Astrocyte (in vitro differentiated cells and primary cell): ENCODE data around the gene ANAPC16. TPM values are rescaled to one million over a fixed set of nuclear protein-coding genes. Genes with fewer than 3 reads are reported as not detected.

ENCODE experiments used
- DNase-seq: peaks from one replicate; pipeline ENCODE4 v3.0.0-alpha.2; 2010; ENCODE audit warnings: low read depth
- FAIRE-seq: peaks from 2 replicates; lab custom pipeline; 2011; peaks lifted over from hg19 to GRCh38; lab: Jason Lieb, UNC
- H2AFZ ChIP-seq: 2 replicates; pipeline ENCODE4 v1.6.0; 2012; ENCODE audit warnings: low read depth, low read length, inconsistent platforms
- H3K27ac ChIP-seq: 2 replicates; pipeline ENCODE4 v1.5.1; 2011; ENCODE audit warnings: low read depth, low read length, inconsistent platforms
- H3K27me3 ChIP-seq: 2 replicates; pipeline ENCODE4 v1.6.0; 2011; ENCODE audit warnings: low read length, inconsistent platforms; ENCODE audit not compliant: insufficient read depth
- H3K36me3 ChIP-seq: 2 replicates; pipeline ENCODE4 v1.5.1; 2011; ENCODE audit warnings: low read length, inconsistent platforms; ENCODE audit not compliant: insufficient read depth
- H3K4me1 ChIP-seq: 2 replicates; pipeline ENCODE4 v1.5.1; 2011; ENCODE audit warnings: low read length, inconsistent platforms; ENCODE audit not compliant: insufficient read depth
- H3K4me2 ChIP-seq: 2 replicates; pipeline ENCODE4 v1.6.0; 2012; ENCODE audit warnings: low read length, inconsistent platforms
- H3K4me3 ChIP-seq: 2 replicates; pipeline ENCODE4 v1.5.1; 2011; ENCODE audit warnings: low read depth, mild to moderate bottlenecking, low read length, inconsistent platforms; ENCODE audit not compliant: insufficient read depth
- H3K79me2 ChIP-seq: 2 replicates; pipeline ENCODE4 v1.6.0; 2012; ENCODE audit warnings: mild to moderate bottlenecking, low read length, inconsistent platforms; ENCODE audit not compliant: insufficient read depth
- H3K9ac ChIP-seq: 2 replicates; pipeline ENCODE4 v1.6.0; 2012; ENCODE audit warnings: mild to moderate bottlenecking, low read length, inconsistent platforms
- H3K9me3 ChIP-seq: 2 replicates; pipeline ENCODE4 v1.5.1; 2012; ENCODE audit warnings: low read depth, mild to moderate bottlenecking, low read length, inconsistent platforms; ENCODE audit not compliant: insufficient read depth
- H4K20me1 ChIP-seq: 2 replicates; pipeline ENCODE4 v1.6.0; 2012; ENCODE audit warnings: low read length, inconsistent platforms; ENCODE audit not compliant: insufficient read depth
- H3K27ac Mint-ChIP-seq: one replicate; pipeline ENCODE4 v1.8.0; 2021; ENCODE audit warnings: mild to moderate bottlenecking, mixed read lengths; ENCODE audit not compliant: unreplicated experiment
- H3K27me3 Mint-ChIP-seq: one replicate; pipeline ENCODE4 v1.8.0; 2021; ENCODE audit warnings: low read depth, mixed read lengths; ENCODE audit not compliant: unreplicated experiment
- H3K36me3 Mint-ChIP-seq: one replicate; pipeline ENCODE4 v1.8.0; 2021; ENCODE audit warnings: low read depth, mixed read lengths; ENCODE audit not compliant: unreplicated experiment
- H3K4me1 Mint-ChIP-seq: one replicate; pipeline ENCODE4 v1.8.0; 2021; ENCODE audit warnings: low read depth, mixed read lengths; ENCODE audit not compliant: unreplicated experiment
- H3K4me3 Mint-ChIP-seq: one replicate; pipeline ENCODE4 v1.8.0; 2021; ENCODE audit warnings: mild to moderate bottlenecking, moderate library complexity, mixed read lengths; ENCODE audit not compliant: unreplicated experiment
- H3K9me3 Mint-ChIP-seq: one replicate; pipeline ENCODE4 v1.8.0; 2021; ENCODE audit warnings: mild to moderate bottlenecking, mixed read lengths; ENCODE audit not compliant: unreplicated experiment
- CTCF ChIP-seq: IDR thresholded peaks from 2 replicates; pipeline ENCODE4 v1.5.1; 2011; ENCODE audit warnings: low read depth, mild to moderate bottlenecking, inconsistent platforms, low read length, moderate library complexity; ENCODE audit not compliant: insufficient read depth
- EZH2 ChIP-seq: IDR thresholded peaks from 2 replicates; pipeline ENCODE4 v1.6.1; 2012; ENCODE audit warnings: mild to moderate bottlenecking, low read length, inconsistent platforms; ENCODE audit not compliant: insufficient read depth
- total RNA-seq: library from RNA; stranded (reverse); gene quantifications from 2 replicates; pipeline ENCODE4 v1.2.1, GENCODE V29; 2021

Gene ANAPC16
- total RNA-seq, 1 donor from 2014 or later, result 47.3 TPM

GRCh38 chr10:72283131-72283530, 67.3 kb downstream of the ANAPC16 start:
- Histone ChIP-seq H2AFZ (no peak overlapping the region), H4K20me1 (no peaks in the 10 kb centered on the region), H3K9me3 (no peaks in the 10 kb centered on the region), H3K4me2 (no peak overlapping the region), H3K36me3 (no peaks in the 10 kb centered on the region), H3K4me3 (no peak overlapping the region), H3K27ac (no peak overlapping the region), H3K9ac (no peak overlapping the region), H3K79me2 (no peaks in the 10 kb centered on the region), H3K4me1 (no peaks in the 10 kb centered on the region), H3K27me3 (no peaks in the 10 kb centered on the region)
- Mint-ChIP-seq H3K27me3 (no peaks in the 10 kb centered on the region), H3K4me1 (no peaks in the 10 kb centered on the region), H3K4me3 (no peak overlapping the region), H3K9me3 (peaks cover 5% of the 10 kb centered on the region), H3K36me3 (peaks cover 2% of the 10 kb centered on the region), H3K27ac (no peak overlapping the region)
- TF ChIP-seq EZH2 (no peak), CTCF (no peak)
- FAIRE-seq (no peak), DNase-seq (no peak)

Other genes starting within 250 kb of the ANAPC16 start
- 0.89 and 1.4 TPM in 2 replicates for gene SPOCK2, start 127.5 kb upstream of the ANAPC16 start, total RNA-seq
- gene ASCC1, start 264 bp downstream of the ANAPC16 start, total RNA-seq, result 32.5 and 33.9 TPM in 2 replicates
- 244 and 313 TPM in 2 replicates for gene DDIT4, start 57.9 kb downstream of the ANAPC16 start, total RNA-seq
- 24.3 and 24.8 TPM in 2 replicates for gene DNAJB12, start 138.9 kb downstream of the ANAPC16 start, total RNA-seq